GM12878 (cell line): ENCODE measurements around the gene RASSF4. TPM values are rescaled to one million over a fixed set of nuclear protein-coding genes. Genes with fewer than 3 reads are reported as not detected.
A peak's percentile ranks its signal among the peaks of the same experiment; 100 is the strongest.

Experiments used
- ATAC-seq: fragments of 200-7000 bp; cut with Tn5 transposase; 3 replicates; pipeline ENCODE4 v1.9.1; 2020; ENCODE audit warnings: mild to moderate bottlenecking, moderate library complexity
- BruUV-seq: library from RNA; stranded (reverse); fragments of 400-500 nt; replicated peaks from 2 replicates; lab custom pipeline; 2021; lab: Mats Ljungman, UMichigan
- CTCF ChIA-PET: fragments of 300-600 bp; sonication (Branson Sonifier 250); formaldehyde crosslinking; extraction: SDS; loops from one replicate; lab custom pipeline; 2021; ENCODE audit warnings: inconsistent platforms; lab: Yijun Ruan, JAX
- POLR2A ChIA-PET: fragments of 350-600 bp; formaldehyde crosslinking; extraction: SDS; loops from one replicate; lab custom pipeline; 2021; ENCODE audit warnings: inconsistent platforms; lab: Charles Lee
- RAD21 ChIA-PET: fragments of 300-600 bp; sonication (Branson Sonifier 250); formaldehyde crosslinking; loops from one replicate; lab custom pipeline; 2023; ENCODE audit warnings: antibody characterized with exemption; ENCODE audit not compliant: unreplicated experiment; lab: Charles Lee
- SMC1A ChIA-PET: fragments of 300-600 bp; sonication (Branson Sonifier 250); formaldehyde crosslinking; loops from one replicate; lab custom pipeline; 2023; ENCODE audit not compliant: unreplicated experiment, uncharacterized antibody; lab: Charles Lee
- DNase-seq: peaks from one replicate; pipeline ENCODE4 v3.0.0-alpha.2; 2011; ENCODE audit warnings: low read depth, low spot score
- FAIRE-seq: peaks from 3 replicates; lab custom pipeline; 2011; peaks lifted over from hg19 to GRCh38; lab: Jason Lieb, UNC
- H2AFZ ChIP-seq: 2 replicates; pipeline ENCODE4 v1.6.0; 2011; ENCODE audit warnings: low read depth, low read length, control low read depth; ENCODE audit not compliant: control insufficient read depth
- H3K27ac ChIP-seq: 2 replicates; pipeline ENCODE4 v1.5.1; 2011; ENCODE audit warnings: control low read depth; ENCODE audit not compliant: control insufficient read depth, insufficient read depth
- H3K27me3 ChIP-seq, 2 experiments: replicated peaks in 1 of 2; 2 replicates each; pipeline versions ENCODE4 v1.6.0 to v1.6.1; 2011; ENCODE audit warnings: low read length in 1 of 2; ENCODE audit not compliant: control insufficient read depth in 2 of 2, insufficient read depth in 2 of 2
- H3K36me3 ChIP-seq, 2 experiments: 2 replicates each; pipeline ENCODE4 v1.5.1; 2011; ENCODE audit warnings: low read length in 1 of 2; ENCODE audit not compliant: control insufficient read depth in 2 of 2, insufficient read depth in 2 of 2
- H3K4me1 ChIP-seq: 2 replicates; pipeline ENCODE4 v1.6.1; 2011; ENCODE audit warnings: mild to moderate bottlenecking, low read length, moderate library complexity, mixed read lengths; ENCODE audit not compliant: control insufficient read depth, insufficient read depth
- H3K4me2 ChIP-seq: 2 replicates; pipeline ENCODE4 v1.6.0; 2011; ENCODE audit warnings: control low read depth; ENCODE audit not compliant: control insufficient read depth, insufficient read depth
- H3K4me3 ChIP-seq: fragments of 200-600 bp; sonication (generic); 2 replicates; pipeline ENCODE4 v1.5.1; 2016
- H3K79me2 ChIP-seq: 2 replicates; pipeline ENCODE4 v1.6.0; 2011; ENCODE audit warnings: low read length; ENCODE audit not compliant: control insufficient read depth, insufficient read depth
- H3K9ac ChIP-seq: 2 replicates; pipeline ENCODE4 v1.8.0; 2011; ENCODE audit warnings: low read length, control low read depth, mixed read lengths; ENCODE audit not compliant: control insufficient read depth, insufficient read depth
- H3K9me3 ChIP-seq: replicated peaks from 3 replicates; pipeline ENCODE4 v1.5.1; 2011; ENCODE audit warnings: mild to moderate bottlenecking, low read length; ENCODE audit not compliant: control insufficient read depth, insufficient read depth
- H4K20me1 ChIP-seq: 2 replicates; pipeline ENCODE4 v1.6.0; 2011; ENCODE audit not compliant: control insufficient read depth, insufficient read depth
- BCL11A ChIP-seq: IDR thresholded peaks from 2 replicates; pipeline ENCODE4 v1.6.1; 2011; ENCODE audit warnings: low read depth, low read length
- CBX5 ChIP-seq: sonication (generic); IDR thresholded peaks from 2 replicates; pipeline ENCODE4 v1.6.1; 2016; ENCODE audit warnings: low read depth, moderate library complexity, mild to moderate bottlenecking, inconsistent platforms
- CTCF ChIP-seq, 3 experiments: IDR thresholded peaks in 2 of 3; conservative IDR thresholded peaks in 1 of 3; 2 replicates each; pipeline ENCODE4 v1.5.1; 2011; ENCODE audit warnings: low read depth in 3 of 3, low read length in 3 of 3, mild to moderate bottlenecking in 3 of 3, control low read depth in 2 of 3, moderate library complexity in 2 of 3, inconsistent platforms in 1 of 3, mixed read lengths in 1 of 3; ENCODE audit not compliant: control insufficient read depth in 2 of 3, insufficient read depth in 1 of 3; ENCODE audit errors: extremely low read depth in 1 of 3
- EED ChIP-seq: sonication (generic); IDR thresholded peaks from 2 replicates; pipeline ENCODE4 v1.6.1; 2016; ENCODE audit warnings: antibody characterized with exemption, low read depth
- FOXK2 ChIP-seq: fragments of 450-650 bp; IDR thresholded peaks from 2 replicates; pipeline ENCODE4 v1.6.1; 2017; ENCODE audit warnings: mild to moderate bottlenecking, moderate library complexity
- HDGF ChIP-seq: fragments of 450-650 bp; IDR thresholded peaks from 2 replicates; pipeline ENCODE4 v1.6.1; 2016; ENCODE audit warnings: antibody characterized with exemption
- JUNB ChIP-seq: IDR thresholded peaks from 2 replicates; pipeline ENCODE4 v1.6.1; 2016; ENCODE audit warnings: antibody characterized with exemption, mild to moderate bottlenecking
- MTA3 ChIP-seq: IDR thresholded peaks from 2 replicates; pipeline ENCODE4 v1.6.1; 2012; ENCODE audit warnings: low read length, inconsistent platforms, borderline replicate concordance
- MYB ChIP-seq: fragments of 150-350 bp; IDR thresholded peaks from 2 replicates; pipeline ENCODE4 v1.6.1; 2014; ENCODE audit warnings: mild to moderate bottlenecking, low read depth, low read length, borderline replicate concordance
- POLR2AphosphoS2 ChIP-seq: IDR thresholded peaks from 2 replicates; pipeline ENCODE4 v1.6.1; 2011; ENCODE audit warnings: low read depth, mild to moderate bottlenecking, low read length, improper control_type of control experiment, moderate library complexity
- POLR2AphosphoS5 ChIP-seq: IDR thresholded peaks from 2 replicates; pipeline ENCODE4 v1.6.1; 2011; ENCODE audit warnings: mild to moderate bottlenecking, low read length, inconsistent platforms
- RELA ChIP-seq: fragments of 450-650 bp; IDR thresholded peaks from 2 replicates; pipeline ENCODE4 v1.8.0; 2014; ENCODE audit warnings: borderline replicate concordance; ENCODE audit not compliant: partially characterized antibody
- SIX5 ChIP-seq: IDR thresholded peaks from 2 replicates; pipeline ENCODE4 v1.6.1; 2011; ENCODE audit warnings: mild to moderate bottlenecking, low read depth, low read length, moderate library complexity; ENCODE audit not compliant: severe bottlenecking
- SUZ12 ChIP-seq: fragments of 200-600 bp; sonication (generic); IDR thresholded peaks from one replicate; pipeline ENCODE4 v1.6.1; 2018; ENCODE audit warnings: antibody characterized with exemption, mild to moderate bottlenecking; ENCODE audit not compliant: unreplicated experiment
- TARDBP ChIP-seq: IDR thresholded peaks from 2 replicates; pipeline ENCODE4 v1.6.1; 2016; ENCODE audit warnings: borderline replicate concordance
- TCF12 ChIP-seq: IDR thresholded peaks from 2 replicates; pipeline ENCODE4 v1.6.1; 2011; ENCODE audit warnings: low read depth, mild to moderate bottlenecking, low read length
- YBX1 ChIP-seq: fragments of 450-650 bp; IDR thresholded peaks from 2 replicates; pipeline ENCODE4 v1.6.1; 2016; ENCODE audit warnings: antibody characterized with exemption
- WGBS: methylation state at CpG from one replicate; pipeline ENCODE4 v1.1.6; 2016; ENCODE audit warnings: low lambda C conversion rate; ENCODE audit not compliant: insufficient replicate concordance, insufficient coverage; ENCODE audit errors: missing lambda C conversion rate; 5-methylcytosine and 5-hydroxymethylcytosine counted together
- in situ Hi-C: fragments of 300-500 bp; cut with MboI; formaldehyde crosslinking; loops from 9 replicates; pipeline ENCODE4 v1.14.3; 2018; ENCODE audit warnings: mixed read lengths
- intact Hi-C: fragments of 100-400 bp; cut with micrococcal nuclease; formaldehyde crosslinking; loops from one replicate; pipeline ENCODE4 v1.14.2; 2022; ENCODE audit not compliant: unreplicated experiment
- polyA plus RNA-seq, 11 experiments: library from polyadenylated mRNA; depleted of rRNA in 4 of 11; unstranded in 6 of 11; stranded (reverse) in 5 of 11; fragments of >200 nt; fragmentation: Nextera tagmentation in 4 of 11; fragmentation: Illumina TruSeq in 1 of 11; extraction: Ambion mirVana in 4 of 11; extraction: Trizol in 1 of 11; gene quantifications; 1 replicate in 1 of 11; 2 replicates in 10 of 11; pipeline versions ENCODE4 v1.2.1 to v1.2.3, GENCODE V29; 2011 to 2016; ENCODE audit warnings: inconsistent platforms in 2 of 11, missing spikeins in 2 of 11, low read depth in 1 of 11
- total RNA-seq, 4 experiments: library from RNA; depleted of rRNA in 3 of 4; stranded (reverse); fragments of >200 nt in 3 of 4; fragmentation: Illumina TruSeq in 1 of 4; extraction: Trizol in 1 of 4; gene quantifications; 2 replicates each; pipeline versions ENCODE4 v1.2.1 to v1.2.3, GENCODE V29; 2013 to 2021
- TF ChIP-seq, protein P1 (sequence below): IDR thresholded peaks from 2 replicates; pipeline ENCODE4 v1.6.1; 2011; ENCODE audit warnings: borderline replicate concordance, low read depth, mild to moderate bottlenecking, moderate library complexity, low read length; ENCODE audit not compliant: insufficient read depth, poor library complexity, severe bottlenecking
- TF ChIP-seq, protein P2 (sequence below): fragments of 450-650 bp; IDR thresholded peaks from 2 replicates; pipeline ENCODE4 v1.6.1; 2017; ENCODE audit warnings: mild to moderate bottlenecking, moderate library complexity

The RASSF4 gene
- total and polyA plus RNA-seq, 10 of the 15 experiments (the other 5 are each of a cell fraction or from before 2014, with no cell fraction given) = 3.7 to 71.1 (median 16.8) TPM

DNA sequence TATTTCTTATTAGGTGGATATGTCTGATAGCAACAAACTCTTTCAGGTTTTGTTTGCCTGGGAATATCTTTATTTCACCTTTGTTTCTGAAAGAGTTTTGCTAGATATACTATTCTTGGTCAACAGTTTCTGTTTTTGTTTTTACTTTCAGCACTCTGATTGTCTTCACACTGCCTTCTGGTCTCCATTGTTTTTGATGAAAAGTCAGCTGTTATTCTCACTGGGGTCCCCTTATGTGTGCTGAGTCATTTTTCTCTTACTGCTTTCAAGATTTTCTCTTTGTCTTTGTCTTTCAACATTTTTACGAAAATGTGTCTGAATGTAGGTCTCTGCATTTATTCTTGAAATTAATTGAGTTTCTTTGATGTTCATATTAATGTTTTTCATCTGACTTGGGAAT lies 15.2 kb upstream of the RASSF4 start:
- Histone ChIP-seq H2AFZ (no peak overlapping the region), H4K20me1 (no peaks in the 10 kb centered on the region), H3K9ac (no peak overlapping the region), H3K27me3 (no peaks in the 10 kb centered on the region), H3K36me3 (no peaks in the 10 kb centered on the region), H3K9me3 (peaks cover 13% of the 10 kb centered on the region), H3K27ac (no peak overlapping the region), H3K4me2 (no peak overlapping the region), H3K79me2 (no peaks in the 10 kb centered on the region), H3K4me3 (no peak overlapping the region), H3K4me1 (peaks cover 35% of the 10 kb centered on the region)
- intact Hi-C loops (no loop called here), in situ Hi-C loops (no loop called here)
- no peak for FAIRE-seq
- CTCF ChIA-PET = interaction anchor here (1.1 to 5.8 kb wide), 4 partner anchors 11 to 31 kb away, joined by 3 to 58 read pairs (median 8); no protein-coding TSS in a partner anchor
- no TSS peak for BruUV-seq
- no peak for ATAC-seq
- SMC1A ChIA-PET = interaction anchor here (1.0 to 8.4 kb wide), 4 partner anchors 8 to 29 kb away, joined by 3 to 147 read pairs (median 43); no protein-coding TSS in a partner anchor
- DNase-seq = no peak
- WGBS = 57% methylated on average over 1 of the region's 1 CpG
- POLR2A ChIA-PET = interaction anchor here (8.5 kb wide), 1 partner anchor 19 kb away, joined by 174 read pairs; the partner anchor contains the start of gene RASSF4
- RAD21 ChIA-PET = interaction anchor here (7.5 kb wide), 1 partner anchor 29 kb away, joined by 36 read pairs; no protein-coding TSS in a partner anchor
- TF ChIP-seq FOXK2 = no peak
- TF ChIP-seq SIX5 = no peak
- TF ChIP-seq HDGF = no peak
- TF ChIP-seq, protein P1, sequence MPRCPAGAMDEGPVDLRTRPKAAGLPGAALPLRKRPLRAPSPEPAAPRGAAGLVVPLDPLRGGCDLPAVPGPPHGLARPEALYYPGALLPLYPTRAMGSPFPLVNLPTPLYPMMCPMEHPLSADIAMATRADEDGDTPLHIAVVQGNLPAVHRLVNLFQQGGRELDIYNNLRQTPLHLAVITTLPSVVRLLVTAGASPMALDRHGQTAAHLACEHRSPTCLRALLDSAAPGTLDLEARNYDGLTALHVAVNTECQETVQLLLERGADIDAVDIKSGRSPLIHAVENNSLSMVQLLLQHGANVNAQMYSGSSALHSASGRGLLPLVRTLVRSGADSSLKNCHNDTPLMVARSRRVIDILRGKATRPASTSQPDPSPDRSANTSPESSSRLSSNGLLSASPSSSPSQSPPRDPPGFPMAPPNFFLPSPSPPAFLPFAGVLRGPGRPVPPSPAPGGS = no peak
- no peak for TF ChIP-seq TARDBP
- no peak for TF ChIP-seq EED
- no peak for TF ChIP-seq RELA
- TF ChIP-seq, protein P2, sequence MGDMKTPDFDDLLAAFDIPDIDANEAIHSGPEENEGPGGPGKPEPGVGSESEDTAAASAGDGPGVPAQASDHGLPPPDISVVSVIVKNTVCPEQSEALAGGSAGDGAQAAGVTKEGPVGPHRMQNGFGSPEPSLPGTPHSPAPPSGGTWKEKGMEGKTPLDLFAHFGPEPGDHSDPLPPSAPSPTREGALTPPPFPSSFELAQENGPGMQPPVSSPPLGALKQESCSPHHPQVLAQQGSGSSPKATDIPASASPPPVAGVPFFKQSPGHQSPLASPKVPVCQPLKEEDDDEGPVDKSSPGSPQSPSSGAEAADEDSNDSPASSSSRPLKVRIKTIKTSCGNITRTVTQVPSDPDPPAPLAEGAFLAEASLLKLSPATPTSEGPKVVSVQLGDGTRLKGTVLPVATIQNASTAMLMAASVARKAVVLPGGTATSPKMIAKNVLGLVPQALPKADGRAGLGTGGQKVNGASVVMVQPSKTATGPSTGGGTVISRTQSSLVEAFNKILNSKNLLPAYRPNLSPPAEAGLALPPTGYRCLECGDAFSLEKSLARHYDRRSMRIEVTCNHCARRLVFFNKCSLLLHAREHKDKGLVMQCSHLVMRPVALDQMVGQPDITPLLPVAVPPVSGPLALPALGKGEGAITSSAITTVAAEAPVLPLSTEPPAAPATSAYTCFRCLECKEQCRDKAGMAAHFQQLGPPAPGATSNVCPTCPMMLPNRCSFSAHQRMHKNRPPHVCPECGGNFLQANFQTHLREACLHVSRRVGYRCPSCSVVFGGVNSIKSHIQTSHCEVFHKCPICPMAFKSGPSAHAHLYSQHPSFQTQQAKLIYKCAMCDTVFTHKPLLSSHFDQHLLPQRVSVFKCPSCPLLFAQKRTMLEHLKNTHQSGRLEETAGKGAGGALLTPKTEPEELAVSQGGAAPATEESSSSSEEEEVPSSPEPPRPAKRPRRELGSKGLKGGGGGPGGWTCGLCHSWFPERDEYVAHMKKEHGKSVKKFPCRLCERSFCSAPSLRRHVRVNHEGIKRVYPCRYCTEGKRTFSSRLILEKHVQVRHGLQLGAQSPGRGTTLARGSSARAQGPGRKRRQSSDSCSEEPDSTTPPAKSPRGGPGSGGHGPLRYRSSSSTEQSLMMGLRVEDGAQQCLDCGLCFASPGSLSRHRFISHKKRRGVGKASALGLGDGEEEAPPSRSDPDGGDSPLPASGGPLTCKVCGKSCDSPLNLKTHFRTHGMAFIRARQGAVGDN = no peak; the same call in 1 of the 2 replicates
- no peak for TF ChIP-seq CTCF (IDR thresholded peaks at IDR 0.05 in 2 of 3, conservative IDR thresholded peaks at IDR 0.05 in 1 of 3; ENCODE audit: control insufficient read depth in 2 of 3, extremely low read depth in 1 of 3, insufficient read depth in 1 of 3, low read depth in 3 of 3, low read length in 3 of 3)
- no peak for TF ChIP-seq MYB
- TF ChIP-seq POLR2AphosphoS5 = no peak
- no peak for TF ChIP-seq BCL11A
- TF ChIP-seq SUZ12 = no peak
- no peak for TF ChIP-seq YBX1
- TF ChIP-seq JUNB = no peak
- peak; percentile 99 for TF ChIP-seq CBX5
- no peak for TF ChIP-seq MTA3
- no peak for TF ChIP-seq POLR2AphosphoS2
- TF ChIP-seq TCF12 = no peak
